SK-N-SH treated with all-trans-retinoic acid at 6 μM for 48 hours (cell line): ENCODE results near the gene GOT2.

ENCODE experiments used
- ATAC-seq: fragments of 200-7000 bp; cut with Tn5 transposase; 3 replicates; pipeline ENCODE4 v1.9.1; 2020; ENCODE audit warnings: mild to moderate bottlenecking, moderate library complexity
- ARNTL ChIP-seq: fragments of 450-650 bp; formaldehyde crosslinking; IDR thresholded peaks from 2 replicates; pipeline ENCODE4 v1.5.0; 2020; ENCODE audit warnings: low read depth, mild to moderate bottlenecking, moderate library complexity, borderline replicate concordance
- BACH2 ChIP-seq: fragments of 250-450 bp; sonication (Bioruptor Pico); IDR thresholded peaks from 2 replicates; pipeline ENCODE4 v1.9.0; 2021; ENCODE audit warnings: mild to moderate bottlenecking, borderline replicate concordance
- CSDC2 ChIP-seq: fragments of 250-450 bp; sonication (Bioruptor Pico); IDR thresholded peaks from 2 replicates; pipeline ENCODE4 v1.5.0; 2020; ENCODE audit warnings: mild to moderate bottlenecking, moderate library complexity
- CSRNP3 ChIP-seq: fragments of 250-450 bp; sonication (Bioruptor Pico); IDR thresholded peaks from 2 replicates; pipeline ENCODE4 v1.5.1; 2021; ENCODE audit warnings: mild to moderate bottlenecking, moderate library complexity
- ESRRG ChIP-seq: fragments of 250-450 bp; sonication (Bioruptor Pico); IDR thresholded peaks from 2 replicates; pipeline ENCODE4 v1.6.1; 2021; ENCODE audit warnings: mild to moderate bottlenecking
- GLIS3 ChIP-seq: fragments of 250-450 bp; sonication (Bioruptor Pico); IDR thresholded peaks from 2 replicates; pipeline ENCODE4 v1.5.0; 2020; ENCODE audit warnings: mild to moderate bottlenecking, moderate library complexity
- ISL1 ChIP-seq: fragments of 250-450 bp; sonication (Bioruptor Pico); IDR thresholded peaks from 2 replicates; pipeline ENCODE4 v2.1.2; 2022; ENCODE audit warnings: mild to moderate bottlenecking, moderate library complexity
- OSR1 ChIP-seq: fragments of 250-450 bp; sonication (Bioruptor Pico); IDR thresholded peaks from 2 replicates; pipeline ENCODE4 v1.8.0; 2022; ENCODE audit warnings: moderate library complexity, mild to moderate bottlenecking, inconsistent platforms
- PATZ1 ChIP-seq: fragments of 250-450 bp; sonication (Bioruptor Pico); IDR thresholded peaks from 2 replicates; pipeline ENCODE4 v1.8.0; 2020; ENCODE audit warnings: mild to moderate bottlenecking, moderate library complexity, borderline replicate concordance
- PPARA ChIP-seq: fragments of 250-450 bp; sonication (Bioruptor Pico); IDR thresholded peaks from 2 replicates; pipeline ENCODE4 v1.5.0; 2020; ENCODE audit warnings: mild to moderate bottlenecking, borderline replicate concordance
- RARB ChIP-seq: fragments of 250-450 bp; sonication (Bioruptor Pico); IDR thresholded peaks from 2 replicates; pipeline ENCODE4 v1.8.0; 2021; ENCODE audit warnings: mild to moderate bottlenecking, moderate library complexity
- SNAI2 ChIP-seq: fragments of 250-450 bp; sonication (Bioruptor Pico); IDR thresholded peaks from 2 replicates; pipeline ENCODE4 v1.5.0; 2020; ENCODE audit warnings: mild to moderate bottlenecking, moderate library complexity
- TCF4 ChIP-seq: fragments of 250-450 bp; sonication (Bioruptor Pico); IDR thresholded peaks from 2 replicates; pipeline ENCODE4 v1.8.0; 2021; ENCODE audit warnings: mild to moderate bottlenecking, moderate library complexity, borderline replicate concordance
- TOX ChIP-seq: fragments of 250-450 bp; sonication (Bioruptor Pico); IDR thresholded peaks from 2 replicates; pipeline ENCODE4 v1.8.0; 2021; ENCODE audit warnings: mild to moderate bottlenecking, moderate library complexity, borderline replicate concordance
- ZC3H10 ChIP-seq: fragments of 250-450 bp; sonication (Bioruptor Pico); IDR thresholded peaks from 2 replicates; pipeline ENCODE4 v1.5.1; 2021; ENCODE audit warnings: mild to moderate bottlenecking, moderate library complexity
- ZFP3 ChIP-seq: fragments of 250-450 bp; sonication (Bioruptor Pico); IDR thresholded peaks from 2 replicates; pipeline ENCODE4 v1.5.0; 2020; ENCODE audit warnings: mild to moderate bottlenecking, moderate library complexity
- ZFP30 ChIP-seq: fragments of 450-650 bp; formaldehyde crosslinking; IDR thresholded peaks from 2 replicates; pipeline ENCODE4 v1.5.0; 2022; ENCODE audit warnings: mild to moderate bottlenecking, moderate library complexity
- ZNF565 ChIP-seq: fragments of 450-650 bp; formaldehyde crosslinking; conservative IDR thresholded peaks from 2 replicates; pipeline ENCODE4 v1.5.0; 2020; ENCODE audit warnings: low read depth, mild to moderate bottlenecking, moderate library complexity
- ZNF70 ChIP-seq: fragments of 450-650 bp; formaldehyde crosslinking; IDR thresholded peaks from 2 replicates; pipeline ENCODE4 v1.5.0; 2020; ENCODE audit warnings: mild to moderate bottlenecking, moderate library complexity
- ZNF8 ChIP-seq: fragments of 450-650 bp; formaldehyde crosslinking; IDR thresholded peaks from 2 replicates; pipeline ENCODE4 v1.5.0; 2020; ENCODE audit warnings: mild to moderate bottlenecking, moderate library complexity
- TF ChIP-seq, protein P1 (sequence below): fragments of 250-450 bp; sonication (Bioruptor Pico); IDR thresholded peaks from 2 replicates; pipeline ENCODE4 v1.8.0; 2021; ENCODE audit warnings: low read depth, mild to moderate bottlenecking, moderate library complexity, borderline replicate concordance
- TF ChIP-seq, protein P2 (sequence below): fragments of 250-450 bp; sonication (Bioruptor Pico); IDR thresholded peaks from 2 replicates; pipeline ENCODE4 v1.5.1; 2020; ENCODE audit warnings: low read depth, mild to moderate bottlenecking, moderate library complexity

GOT2 gene

GRCh38 chr16:58713742-58714141 lies 20.4 kb downstream of the GOT2 start:
- ATAC-seq: no peak
- no peak for TF ChIP-seq ZC3H10
- TF ChIP-seq, protein P1, sequence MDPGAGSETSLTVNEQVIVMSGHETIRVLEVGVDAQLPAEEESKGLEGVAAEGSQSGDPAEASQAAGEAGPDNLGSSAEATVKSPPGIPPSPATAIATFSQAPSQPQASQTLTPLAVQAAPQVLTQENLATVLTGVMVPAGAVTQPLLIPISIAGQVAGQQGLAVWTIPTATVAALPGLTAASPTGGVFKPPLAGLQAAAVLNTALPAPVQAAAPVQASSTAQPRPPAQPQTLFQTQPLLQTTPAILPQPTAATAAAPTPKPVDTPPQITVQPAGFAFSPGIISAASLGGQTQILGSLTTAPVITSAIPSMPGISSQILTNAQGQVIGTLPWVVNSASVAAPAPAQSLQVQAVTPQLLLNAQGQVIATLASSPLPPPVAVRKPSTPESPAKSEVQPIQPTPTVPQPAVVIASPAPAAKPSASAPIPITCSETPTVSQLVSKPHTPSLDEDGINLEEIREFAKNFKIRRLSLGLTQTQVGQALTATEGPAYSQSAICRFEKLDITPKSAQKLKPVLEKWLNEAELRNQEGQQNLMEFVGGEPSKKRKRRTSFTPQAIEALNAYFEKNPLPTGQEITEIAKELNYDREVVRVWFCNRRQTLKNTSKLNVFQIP: no peak
- no peak for TF ChIP-seq ESRRG (CRISPR knock-in tag)
- TF ChIP-seq ZFP30 (CRISPR knock-in tag): no peak
- no peak for TF ChIP-seq TCF4 (CRISPR knock-in tag)
- TF ChIP-seq SNAI2 (CRISPR knock-in tag): no peak
- no peak for TF ChIP-seq CSDC2 (CRISPR knock-in tag)
- TF ChIP-seq PPARA (CRISPR knock-in tag): no peak
- TF ChIP-seq TOX (CRISPR knock-in tag): no peak
- TF ChIP-seq PATZ1 (CRISPR knock-in tag): no peak
- no peak for TF ChIP-seq ZFP3

GRCh38 chr16:58709333-58709732 lies 24.8 kb downstream of the GOT2 start:
- TF ChIP-seq ZFP3 (no peak), ARNTL (CRISPR knock-in tag) (no peak), ISL1 (CRISPR knock-in tag) (no peak), PPARA (CRISPR knock-in tag) (no peak), ZNF8 (CRISPR knock-in tag) (no peak), CSRNP3 (CRISPR knock-in tag) (no peak), ZC3H10 (no peak), ZNF565 (CRISPR knock-in tag) (no peak)
- TF ChIP-seq, protein P1: no peak
- TF ChIP-seq, protein P2, sequence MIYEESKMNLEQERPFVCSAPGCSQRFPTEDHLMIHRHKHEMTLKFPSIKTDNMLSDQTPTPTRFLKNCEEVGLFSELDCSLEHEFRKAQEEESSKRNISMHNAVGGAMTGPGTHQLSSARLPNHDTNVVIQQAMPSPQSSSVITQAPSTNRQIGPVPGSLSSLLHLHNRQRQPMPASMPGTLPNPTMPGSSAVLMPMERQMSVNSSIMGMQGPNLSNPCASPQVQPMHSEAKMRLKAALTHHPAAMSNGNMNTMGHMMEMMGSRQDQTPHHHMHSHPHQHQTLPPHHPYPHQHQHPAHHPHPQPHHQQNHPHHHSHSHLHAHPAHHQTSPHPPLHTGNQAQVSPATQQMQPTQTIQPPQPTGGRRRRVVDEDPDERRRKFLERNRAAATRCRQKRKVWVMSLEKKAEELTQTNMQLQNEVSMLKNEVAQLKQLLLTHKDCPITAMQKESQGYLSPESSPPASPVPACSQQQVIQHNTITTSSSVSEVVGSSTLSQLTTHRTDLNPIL (CRISPR knock-in tag): no peak
- no peak for ATAC-seq

DNA sequence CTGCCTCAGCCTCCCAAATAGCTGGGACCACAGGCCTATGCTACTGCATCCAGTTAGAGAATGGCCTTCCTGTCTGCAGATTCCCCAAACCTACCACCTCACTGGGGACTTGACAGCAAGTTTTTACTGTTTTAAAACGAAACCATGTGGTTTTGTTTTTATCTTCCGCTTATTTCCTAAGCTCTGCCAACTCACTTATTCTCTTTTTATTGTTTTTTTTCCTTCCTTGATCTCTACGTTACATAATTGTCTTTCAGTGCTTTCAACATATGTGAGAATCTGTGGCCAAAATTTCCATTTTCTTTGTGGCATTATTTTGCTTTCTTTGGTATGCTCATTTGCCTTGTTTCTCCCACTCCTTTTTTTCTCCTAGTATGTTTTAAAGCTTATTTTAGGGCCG lies 35.0 kb downstream of the GOT2 start:
- no peak for TF ChIP-seq TCF4 (CRISPR knock-in tag)
- no peak for TF ChIP-seq ARNTL (CRISPR knock-in tag)
- TF ChIP-seq CSRNP3 (CRISPR knock-in tag): no peak
- no peak for TF ChIP-seq CSDC2 (CRISPR knock-in tag)
- TF ChIP-seq OSR1 (CRISPR knock-in tag): no peak
- no peak for TF ChIP-seq ZNF8 (CRISPR knock-in tag)
- TF ChIP-seq ZC3H10: no peak
- TF ChIP-seq ZFP30 (CRISPR knock-in tag): no peak
- TF ChIP-seq ZNF70 (CRISPR knock-in tag): no peak
- TF ChIP-seq GLIS3: no peak
- TF ChIP-seq SNAI2 (CRISPR knock-in tag): no peak
- TF ChIP-seq BACH2 (CRISPR knock-in tag): no peak
- TF ChIP-seq, protein P1: no peak
- TF ChIP-seq RARB (CRISPR knock-in tag): no peak
- no peak for TF ChIP-seq ZFP3
- no peak for TF ChIP-seq ISL1 (CRISPR knock-in tag)
- TF ChIP-seq PATZ1 (CRISPR knock-in tag): no peak
- TF ChIP-seq ESRRG (CRISPR knock-in tag): no peak

More for the DNA sequence above, 35.0 kb downstream of the GOT2 start:
- ATAC-seq: no peak
